ENCODE measurements around the gene AMER2. TPM values are rescaled to one million over a fixed set of nuclear protein-coding genes. Genes with fewer than 3 reads are reported as not detected.

The AMER2 gene
- not detected in 2 replicates for polyA plus RNA-seq (2012; rRNA removed)
- not detected in 2 replicates for polyA plus RNA-seq (2012; cell fraction: cytosol; rRNA removed)
- not detected in 2 replicates for polyA plus RNA-seq (2012; cell fraction: nucleus; rRNA removed)

GRCh38 chr13:25171517-25172302 lies at the start of gene AMER2:
TSS of gene AMER2 (minus strand) at chr13:25172288. CDS start at chr13:25171619, 669 bp downstream.
- Histone ChIP-seq H3K36me3 (replicated peaks in 1 of 2; ENCODE audit: control insufficient read depth in 1 of 2, insufficient read depth in 2 of 2, low read length in 1 of 2) (no peaks in the 10 kb centered on the region), H3K9me2 (no peaks in the 10 kb centered on the region), H3K9ac (no peak within 1 kb of the TSS), H3K4me2 (peak within 1 kb of the TSS; percentile 72), H3K27ac (ENCODE audit: low read depth in 2 of 2, low read length in 1 of 2) (no peak within 1 kb of the TSS), H3F3A (replicated peaks; ENCODE audit: insufficient read depth) (no peaks in the 10 kb centered on the region), H2AFZ (ENCODE audit: low read depth) (no peak within 1 kb of the TSS), H3K27me3 (ENCODE audit: insufficient read depth) (peaks cover 60% of the 10 kb centered on the region), H3K4me1 (ENCODE audit: control insufficient read depth in 1 of 2, insufficient read depth in 2 of 2, low read depth in 1 of 2, low read length in 1 of 2) (peaks cover 0 to 7% of the 10 kb centered on the region in 2 experiments; a peak in 2 of 4 replicates), H4K20me1 (ENCODE audit: insufficient read depth) (no peaks in the 10 kb centered on the region), H3K79me2 (ENCODE audit: insufficient read depth) (no peaks in the 10 kb centered on the region), H3K4me3 (ENCODE audit: low read depth in 2 of 2, low read length in 1 of 2) (peak within 1 kb of the TSS; percentile 30 to 55), H3K9me3 (no peaks in the 10 kb centered on the region)
- ChIA-PET CTCF (interaction anchor here (1.5 to 1.8 kb wide), 2 partner anchors 18 to 19 kb away, joined by 4 to 5 read pairs; no protein-coding TSS in a partner anchor), POLR2A (no interaction called here)
- TF ChIP-seq NFIC (IDR thresholded peaks at IDR 0.05; ENCODE audit: borderline replicate concordance) (no peak), SIN3A (IDR thresholded peaks at IDR 0.05; ENCODE audit: borderline replicate concordance, low read depth, low read length) (no peak), MEF2A (IDR thresholded peaks at IDR 0.05; ENCODE audit: borderline replicate concordance, low read depth) (no peak), TEAD4 (IDR thresholded peaks at IDR 0.05; ENCODE audit: borderline replicate concordance, insufficient read depth) (no peak), RXRA (IDR thresholded peaks at IDR 0.05; ENCODE audit: borderline replicate concordance, low read depth) (no peak), JUND (IDR thresholded peaks at IDR 0.05) (no peak), TCF12 (IDR thresholded peaks at IDR 0.05) (no peak), FOSL2 (IDR thresholded peaks at IDR 0.05; ENCODE audit: borderline replicate concordance, low read depth) (no peak), SMC3 (IDR thresholded peaks at IDR 0.05; ENCODE audit: low read depth, low read length) (no peak)
- TF ChIP-seq, protein P1, sequence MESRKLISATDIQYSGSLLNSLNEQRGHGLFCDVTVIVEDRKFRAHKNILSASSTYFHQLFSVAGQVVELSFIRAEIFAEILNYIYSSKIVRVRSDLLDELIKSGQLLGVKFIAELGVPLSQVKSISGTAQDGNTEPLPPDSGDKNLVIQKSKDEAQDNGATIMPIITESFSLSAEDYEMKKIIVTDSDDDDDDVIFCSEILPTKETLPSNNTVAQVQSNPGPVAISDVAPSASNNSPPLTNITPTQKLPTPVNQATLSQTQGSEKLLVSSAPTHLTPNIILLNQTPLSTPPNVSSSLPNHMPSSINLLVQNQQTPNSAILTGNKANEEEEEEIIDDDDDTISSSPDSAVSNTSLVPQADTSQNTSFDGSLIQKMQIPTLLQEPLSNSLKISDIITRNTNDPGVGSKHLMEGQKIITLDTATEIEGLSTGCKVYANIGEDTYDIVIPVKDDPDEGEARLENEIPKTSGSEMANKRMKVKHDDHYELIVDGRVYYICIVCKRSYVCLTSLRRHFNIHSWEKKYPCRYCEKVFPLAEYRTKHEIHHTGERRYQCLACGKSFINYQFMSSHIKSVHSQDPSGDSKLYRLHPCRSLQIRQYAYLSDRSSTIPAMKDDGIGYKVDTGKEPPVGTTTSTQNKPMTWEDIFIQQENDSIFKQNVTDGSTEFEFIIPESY (IDR thresholded peaks at IDR 0.05; ENCODE audit: borderline replicate concordance, low read depth): no peak
- peak; percentile 75 for DNase-seq
- 1% methylated on average over 45 of the region's 50 CpGs for WGBS (ENCODE audit: low lambda C conversion rate)

DNA sequence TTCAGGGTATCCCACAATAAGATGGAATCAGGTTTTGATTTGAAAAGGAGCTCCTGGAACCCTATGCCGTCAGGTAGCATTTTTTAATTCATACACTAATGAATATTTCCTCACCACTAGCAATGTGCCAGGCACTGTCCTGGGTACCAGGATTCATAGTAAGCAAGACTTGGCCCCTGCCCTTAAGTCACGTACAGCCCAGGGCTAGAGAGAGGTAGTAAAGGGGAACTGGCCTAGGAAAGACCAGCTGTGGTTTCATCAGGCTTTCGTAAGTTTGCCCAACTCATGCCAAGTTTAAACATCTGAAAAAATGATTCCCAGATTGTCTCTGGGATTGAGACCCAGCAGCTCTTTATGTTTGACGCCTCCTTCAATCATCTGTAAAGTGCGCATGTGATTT lies 45.9 kb upstream of the AMER2 start:
- POLR2A ChIA-PET: no interaction called here
- no peak overlapping the region for H2AFZ ChIP-seq (ENCODE audit: low read depth)
- H3K4me2 ChIP-seq: no peak overlapping the region
- 9% methylated on average over 5 of the region's 5 CpGs for WGBS (ENCODE audit: low lambda C conversion rate)
- H3K9me2 ChIP-seq: no peaks in the 10 kb centered on the region
- CTCF ChIA-PET: interaction anchor here (0.9 to 1.7 kb wide), 3 partner anchors 13 to 21 kb away, joined by 3 to 5 read pairs (median 3); no protein-coding TSS in a partner anchor
- no peak overlapping the region for H3K9ac ChIP-seq
- H3K36me3 ChIP-seq (replicated peaks in 1 of 2; ENCODE audit: control insufficient read depth in 1 of 2, insufficient read depth in 2 of 2, low read length in 1 of 2): no peaks in the 10 kb centered on the region
- H3K27me3 ChIP-seq (ENCODE audit: insufficient read depth): peaks cover 29% of the 10 kb centered on the region; the same call in 1 of the 2 replicates
- H3K79me2 ChIP-seq (ENCODE audit: insufficient read depth): no peaks in the 10 kb centered on the region
- H3F3A ChIP-seq (replicated peaks; ENCODE audit: insufficient read depth): no peaks in the 10 kb centered on the region
- no peaks in the 10 kb centered on the region for H3K9me3 ChIP-seq
- H3K4me3 ChIP-seq (ENCODE audit: low read depth in 2 of 2, low read length in 1 of 2): no peak overlapping the region
- no peak overlapping the region for H3K27ac ChIP-seq (ENCODE audit: low read depth in 2 of 2, low read length in 1 of 2)
- DNase-seq: no peak
- no peaks in the 10 kb centered on the region for H3K4me1 ChIP-seq (ENCODE audit: control insufficient read depth in 1 of 2, insufficient read depth in 2 of 2, low read depth in 1 of 2, low read length in 1 of 2)
- no peaks in the 10 kb centered on the region for H4K20me1 ChIP-seq (ENCODE audit: insufficient read depth)
- TF ChIP-seq RAD21 (IDR thresholded peaks at IDR 0.05; ENCODE audit: low read length) (no peak), RFX5 (IDR thresholded peaks at IDR 0.05; ENCODE audit: low read length) (no peak), SMC3 (IDR thresholded peaks at IDR 0.05; ENCODE audit: low read depth, low read length) (no peak), GATA2 (CRISPR knock-in tag; IDR thresholded peaks at IDR 0.05) (no peak), TAF1 (IDR thresholded peaks at IDR 0.05; ENCODE audit: borderline replicate concordance, low read depth, low read length) (no peak), POLR2AphosphoS5 (IDR thresholded peaks at IDR 0.05; ENCODE audit: low read depth, low read length) (no peak), RCOR1 (IDR thresholded peaks at IDR 0.05; ENCODE audit: low read length) (no peak), NRF1 (IDR thresholded peaks at IDR 0.05; ENCODE audit: low read depth, low read length) (no peak), ELF1 (IDR thresholded peaks at IDR 0.05) (no peak), MEF2A (IDR thresholded peaks at IDR 0.05; ENCODE audit: borderline replicate concordance, low read depth) (no peak), MXI1 (IDR thresholded peaks at IDR 0.05; ENCODE audit: low read depth, low read length) (no peak), YY1 (IDR thresholded peaks at IDR 0.05; ENCODE audit: low read depth) (no peak), TCF12 (IDR thresholded peaks at IDR 0.05) (no peak)
- TF ChIP-seq, protein P2, sequence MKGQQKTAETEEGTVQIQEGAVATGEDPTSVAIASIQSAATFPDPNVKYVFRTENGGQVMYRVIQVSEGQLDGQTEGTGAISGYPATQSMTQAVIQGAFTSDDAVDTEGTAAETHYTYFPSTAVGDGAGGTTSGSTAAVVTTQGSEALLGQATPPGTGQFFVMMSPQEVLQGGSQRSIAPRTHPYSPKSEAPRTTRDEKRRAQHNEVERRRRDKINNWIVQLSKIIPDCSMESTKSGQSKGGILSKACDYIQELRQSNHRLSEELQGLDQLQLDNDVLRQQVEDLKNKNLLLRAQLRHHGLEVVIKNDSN (IDR thresholded peaks at IDR 0.05; ENCODE audit: borderline replicate concordance, low read depth): no peak
- TF ChIP-seq, protein P3, sequence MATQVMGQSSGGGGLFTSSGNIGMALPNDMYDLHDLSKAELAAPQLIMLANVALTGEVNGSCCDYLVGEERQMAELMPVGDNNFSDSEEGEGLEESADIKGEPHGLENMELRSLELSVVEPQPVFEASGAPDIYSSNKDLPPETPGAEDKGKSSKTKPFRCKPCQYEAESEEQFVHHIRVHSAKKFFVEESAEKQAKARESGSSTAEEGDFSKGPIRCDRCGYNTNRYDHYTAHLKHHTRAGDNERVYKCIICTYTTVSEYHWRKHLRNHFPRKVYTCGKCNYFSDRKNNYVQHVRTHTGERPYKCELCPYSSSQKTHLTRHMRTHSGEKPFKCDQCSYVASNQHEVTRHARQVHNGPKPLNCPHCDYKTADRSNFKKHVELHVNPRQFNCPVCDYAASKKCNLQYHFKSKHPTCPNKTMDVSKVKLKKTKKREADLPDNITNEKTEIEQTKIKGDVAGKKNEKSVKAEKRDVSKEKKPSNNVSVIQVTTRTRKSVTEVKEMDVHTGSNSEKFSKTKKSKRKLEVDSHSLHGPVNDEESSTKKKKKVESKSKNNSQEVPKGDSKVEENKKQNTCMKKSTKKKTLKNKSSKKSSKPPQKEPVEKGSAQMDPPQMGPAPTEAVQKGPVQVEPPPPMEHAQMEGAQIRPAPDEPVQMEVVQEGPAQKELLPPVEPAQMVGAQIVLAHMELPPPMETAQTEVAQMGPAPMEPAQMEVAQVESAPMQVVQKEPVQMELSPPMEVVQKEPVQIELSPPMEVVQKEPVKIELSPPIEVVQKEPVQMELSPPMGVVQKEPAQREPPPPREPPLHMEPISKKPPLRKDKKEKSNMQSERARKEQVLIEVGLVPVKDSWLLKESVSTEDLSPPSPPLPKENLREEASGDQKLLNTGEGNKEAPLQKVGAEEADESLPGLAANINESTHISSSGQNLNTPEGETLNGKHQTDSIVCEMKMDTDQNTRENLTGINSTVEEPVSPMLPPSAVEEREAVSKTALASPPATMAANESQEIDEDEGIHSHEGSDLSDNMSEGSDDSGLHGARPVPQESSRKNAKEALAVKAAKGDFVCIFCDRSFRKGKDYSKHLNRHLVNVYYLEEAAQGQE (IDR thresholded peaks at IDR 0.05; ENCODE audit: low read depth, low read length): no peak
